ENCODE measurements around the gene PPARG. TPM values are rescaled to one million over a fixed set of nuclear protein-coding genes. Genes with fewer than 3 reads are reported as not detected.
"Not testable (repeated sequence)": the region's sequence is repeated elsewhere in the genome, so short reads cannot be mapped to it uniquely, and the experiment has no call there.

Gene PPARG
- total RNA-seq, 1 donor from 2014 or later, result 128 TPM

DNA sequence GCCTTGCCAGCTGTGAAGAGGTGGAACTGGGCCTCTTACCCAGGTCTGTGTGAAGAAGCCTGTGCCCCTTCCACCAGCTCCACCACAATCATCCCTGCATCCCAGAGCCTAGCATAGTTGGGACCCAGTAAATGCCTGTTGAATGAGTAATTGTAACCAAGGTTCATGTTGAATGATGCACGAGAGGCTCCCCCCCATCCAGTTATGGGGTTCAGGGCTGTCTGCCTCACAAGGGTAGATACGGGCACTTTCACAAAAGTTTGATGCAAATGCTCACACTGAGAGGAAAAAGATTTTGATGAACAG lies 165.9 kb downstream of the PPARG start:
- H3K4me1 ChIP-seq, result no peaks in the 10 kb centered on the region
- no peaks in the 10 kb centered on the region for H3K27me3 ChIP-seq (ENCODE audit: low read depth)
- intact Hi-C loops (cut with DNase I), result no loop called here
- no peak overlapping the region for H3K4me3 ChIP-seq
- H3K9me3 ChIP-seq, result no peaks in the 10 kb centered on the region
- ATAC-seq, result no peak
- H3K27ac ChIP-seq, result no peak overlapping the region
- no peak for DNase-seq
- TF ChIP-seq CTCF (IDR thresholded peaks at IDR 0.05), result no peak
- H3K36me3 ChIP-seq, result no peaks in the 10 kb centered on the region

- DNase-seq (no peak), ATAC-seq (no peak)
- intact Hi-C loops (cut with DNase I), result no loop called here
- no peak overlapping the region for H3K4me3 ChIP-seq
- no peaks in the 10 kb centered on the region for H3K36me3 ChIP-seq
- H3K9me3 ChIP-seq, result no peaks in the 10 kb centered on the region
- TF ChIP-seq CTCF (IDR thresholded peaks at IDR 0.05), result no peak
- no peak overlapping the region for H3K27ac ChIP-seq
- no peaks in the 10 kb centered on the region for H3K27me3 ChIP-seq (ENCODE audit: low read depth)
- no peaks in the 10 kb centered on the region for H3K4me1 ChIP-seq
These were observed 166.9 kb downstream of the PPARG start for GRCh38 chr3:12455740-12456139.

DNA sequence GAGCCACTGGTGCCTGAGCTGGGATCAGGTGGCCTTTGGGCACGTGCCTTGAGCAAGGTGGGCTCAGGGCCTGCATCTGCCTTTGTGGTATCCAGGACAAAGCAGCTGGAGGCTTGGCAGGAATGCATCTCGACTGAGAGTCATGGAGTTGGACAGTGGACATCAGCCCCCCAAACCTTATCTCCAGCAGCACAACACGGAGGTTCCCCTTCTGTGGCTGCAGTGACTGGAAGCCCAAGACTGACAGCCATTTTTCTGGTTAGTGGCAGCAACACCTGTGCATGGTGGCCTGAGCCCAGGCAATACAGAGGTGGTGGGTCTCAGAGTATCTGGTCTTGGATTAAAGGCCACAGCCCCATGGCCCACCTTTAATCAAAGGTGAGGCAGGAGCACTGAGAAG lies 167.6 kb downstream of the PPARG start:
- Histone ChIP-seq H3K4me1 (no peaks in the 10 kb centered on the region), H3K27ac (no peak overlapping the region), H3K4me3 (no peak overlapping the region), H3K36me3 (no peaks in the 10 kb centered on the region), H3K27me3 (ENCODE audit: low read depth) (no peaks in the 10 kb centered on the region), H3K9me3 (no peaks in the 10 kb centered on the region)
- DNase-seq, result no peak
- no peak for ATAC-seq
- no peak for TF ChIP-seq CTCF (IDR thresholded peaks at IDR 0.05)
- intact Hi-C loops (cut with DNase I), result no loop called here

- intact Hi-C loops (cut with DNase I); H3K9me3 ChIP-seq; DNase-seq; H3K4me1 ChIP-seq; H3K27ac ChIP-seq; H3K27me3 ChIP-seq (ENCODE audit: low read depth); H3K4me3 ChIP-seq; ATAC-seq; H3K36me3 ChIP-seq: not testable (repeated sequence)
These were observed 168.5 kb downstream of the PPARG start for GRCh38 chr3:12457380-12457779.

DNA sequence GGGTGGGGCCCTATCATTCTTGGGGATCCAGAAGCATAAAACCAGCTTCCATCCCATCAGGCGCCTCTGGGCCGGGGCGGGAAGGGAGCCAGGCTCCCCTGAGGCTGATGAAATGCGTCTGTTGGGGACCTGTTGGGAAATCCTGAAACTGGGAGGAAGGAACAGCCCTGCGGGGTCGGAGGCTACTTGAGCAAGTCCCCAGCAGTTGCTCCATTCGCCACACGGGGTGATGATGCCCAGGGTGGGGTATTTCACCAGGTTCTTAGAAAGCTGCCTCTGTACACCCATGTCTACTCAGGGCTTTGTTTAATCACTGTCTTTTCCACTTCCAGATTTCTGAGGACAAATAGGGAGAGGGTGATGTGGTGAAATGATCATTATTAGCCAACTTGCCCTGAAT lies 170.0 kb downstream of the PPARG start:
- no peaks in the 10 kb centered on the region for H3K36me3 ChIP-seq
- H3K27ac ChIP-seq, result no peak overlapping the region
- H3K9me3 ChIP-seq, result no peaks in the 10 kb centered on the region
- H3K27me3 ChIP-seq (ENCODE audit: low read depth), result no peaks in the 10 kb centered on the region
- H3K4me3 ChIP-seq, result no peak overlapping the region
- intact Hi-C loops (cut with DNase I), result no loop called here
- no peak for TF ChIP-seq CTCF (IDR thresholded peaks at IDR 0.05)
- ATAC-seq, result peak; percentile 68 to 82
- H3K4me1 ChIP-seq, result peaks cover 11% of the 10 kb centered on the region
- peak; percentile 88 for DNase-seq

DNA sequence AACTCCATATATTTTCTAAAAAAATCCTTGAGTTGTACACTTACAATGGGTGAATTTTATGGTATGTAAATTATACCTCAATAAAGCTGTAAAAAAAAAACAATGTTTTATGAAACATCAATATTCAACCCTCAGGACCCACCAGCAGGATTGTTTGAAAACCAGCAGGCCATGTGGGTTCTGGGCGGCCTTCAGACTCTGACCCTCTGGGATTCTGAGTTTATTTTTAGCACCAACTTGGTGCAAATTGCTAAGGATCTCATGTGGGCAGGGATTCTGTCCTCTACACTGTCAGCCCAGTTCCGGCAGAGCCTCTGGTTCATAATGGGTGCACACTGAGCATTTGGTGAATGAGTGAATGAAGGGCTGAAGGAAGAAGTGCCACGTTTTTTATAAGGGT lies 171.3 kb downstream of the PPARG start:
- ATAC-seq (no peak), DNase-seq (no peak)
- TF ChIP-seq CTCF (IDR thresholded peaks at IDR 0.05), result no peak
- H3K27me3 ChIP-seq (ENCODE audit: low read depth), result no peaks in the 10 kb centered on the region
- no peaks in the 10 kb centered on the region for H3K9me3 ChIP-seq
- no peak overlapping the region for H3K4me3 ChIP-seq
- H3K27ac ChIP-seq, result peak overlapping the region; percentile 53
- H3K36me3 ChIP-seq, result no peaks in the 10 kb centered on the region
- intact Hi-C loops (cut with DNase I), result no loop called here
- peaks cover 11% of the 10 kb centered on the region for H3K4me1 ChIP-seq

Measured in lower lobe of right lung (tissue), 2 donors.